IPS-18c (cell line): ENCODE data around the gene CLK3.
"Not testable (repeated sequence)": the region's sequence is repeated elsewhere in the genome, so short reads cannot be mapped to it uniquely, and the experiment has no call there.

ENCODE experiments used
- H3K4me3 ChIP-seq: 2 replicates; pipeline ENCODE4 v1.7.0; 2013; ENCODE audit warnings: low read depth, mild to moderate bottlenecking, low read length, moderate library complexity; ENCODE audit not compliant: insufficient read depth
- H3K9me3 ChIP-seq: one replicate; pipeline ENCODE4 v1.6.1; 2013; ENCODE audit warnings: mild to moderate bottlenecking, low read length, moderate library complexity; ENCODE audit not compliant: control insufficient read depth, insufficient read depth

The CLK3 gene

GRCh38 chr15:74653426-74654102 is 37.9 kb downstream of the CLK3 start:
- no peaks in the 10 kb centered on the region for H3K9me3 ChIP-seq
- no peak overlapping the region for H3K4me3 ChIP-seq

DNA sequence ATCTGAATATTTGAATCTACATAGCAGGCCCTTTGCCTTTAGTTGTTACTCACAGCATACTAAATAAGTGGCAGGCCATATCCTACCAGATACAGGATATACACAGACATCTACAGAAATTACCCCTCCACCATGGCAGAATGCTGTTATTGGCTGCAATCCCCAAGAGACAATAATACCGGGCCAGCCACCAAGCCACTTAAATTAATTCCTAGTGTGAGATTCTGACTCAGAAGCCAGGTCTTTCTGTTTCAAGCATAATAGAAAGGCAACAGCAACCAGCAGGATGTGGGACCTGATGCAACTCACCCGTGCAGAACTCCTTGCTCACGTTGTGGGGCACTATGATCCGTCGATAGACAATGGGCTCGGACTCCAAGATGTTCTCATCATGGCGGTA is 39.8 kb downstream of the CLK3 start:
- Histone ChIP-seq H3K9me3 (no peaks in the 10 kb centered on the region), H3K4me3 (no peak overlapping the region)

DNA sequence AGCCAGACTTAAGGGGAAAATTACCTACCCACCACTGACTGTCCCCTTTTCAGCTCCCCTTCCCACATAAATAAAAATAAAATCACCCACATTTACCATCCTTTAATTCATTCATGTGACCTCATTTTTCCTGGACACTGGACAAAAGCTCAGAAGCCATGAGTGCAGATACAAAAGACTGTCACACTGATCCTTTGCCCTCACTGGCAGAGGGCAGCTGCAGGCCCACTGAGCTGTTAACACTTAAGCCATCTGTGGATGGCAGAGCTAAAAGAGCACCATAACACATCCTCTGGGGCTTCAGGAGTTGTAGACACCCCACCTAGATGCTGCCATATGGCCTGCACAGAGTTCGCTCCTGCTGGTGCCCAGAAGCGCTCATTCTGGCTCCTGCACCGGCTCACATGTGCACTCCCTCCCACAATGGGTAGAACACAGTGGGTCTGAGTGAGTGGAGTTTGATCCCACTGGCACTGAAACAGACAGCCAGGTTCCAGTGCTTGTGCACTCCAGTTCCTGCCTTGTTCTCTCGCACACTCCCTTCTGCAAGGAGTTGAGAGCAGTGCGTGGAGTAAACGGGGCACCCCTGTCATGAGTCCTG is 41.4 kb downstream of the CLK3 start:
- H3K9me3 ChIP-seq = no peaks in the 10 kb centered on the region

DNA sequence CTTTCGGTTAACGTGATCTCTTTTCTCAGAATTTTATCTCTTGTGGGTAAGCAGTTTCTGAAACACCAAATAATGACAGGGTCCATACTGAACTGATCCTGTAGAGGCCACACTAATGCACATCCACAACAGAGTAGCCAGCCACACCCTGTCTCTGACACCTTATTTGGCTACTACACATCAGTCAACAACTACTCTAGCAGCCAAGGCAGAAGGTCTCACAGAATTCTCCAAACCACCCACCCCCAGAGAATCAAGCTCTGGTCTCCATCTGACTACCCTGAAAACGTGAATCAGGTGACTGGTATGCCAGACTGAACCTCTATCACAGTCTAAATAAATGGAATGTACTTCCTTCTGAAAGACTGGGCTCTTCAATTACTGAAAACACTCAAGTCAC is 42.2 kb downstream of the CLK3 start:
- no peak overlapping the region for H3K4me3 ChIP-seq

More for the DNA sequence above, 41.4 kb downstream of the CLK3 start:
- H3K4me3 ChIP-seq = no peak overlapping the region

DNA sequence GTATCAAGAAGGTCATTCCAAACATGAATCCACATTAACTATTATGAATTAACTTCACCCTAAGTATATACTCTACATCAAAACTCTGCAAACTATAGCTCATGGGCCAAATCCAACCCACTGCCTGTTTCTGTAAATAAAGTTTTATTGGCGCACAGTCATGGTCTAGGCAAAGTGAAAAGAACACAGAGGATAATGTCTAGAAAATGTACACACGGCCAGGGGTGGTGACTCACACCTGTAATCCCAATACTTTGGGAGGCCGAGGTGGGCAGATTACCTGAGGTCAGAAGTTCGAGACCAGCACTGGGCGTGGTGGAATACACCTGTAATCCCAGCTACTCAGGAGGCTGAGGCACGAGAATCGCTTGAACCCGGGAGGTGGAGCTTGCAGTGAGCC is 45.6 kb downstream of the CLK3 start:
- not testable (repeated sequence) for H3K4me3 ChIP-seq, H3K9me3 ChIP-seq

More for the DNA sequence above, 42.2 kb downstream of the CLK3 start:
- no peaks in the 10 kb centered on the region for H3K9me3 ChIP-seq

DNA sequence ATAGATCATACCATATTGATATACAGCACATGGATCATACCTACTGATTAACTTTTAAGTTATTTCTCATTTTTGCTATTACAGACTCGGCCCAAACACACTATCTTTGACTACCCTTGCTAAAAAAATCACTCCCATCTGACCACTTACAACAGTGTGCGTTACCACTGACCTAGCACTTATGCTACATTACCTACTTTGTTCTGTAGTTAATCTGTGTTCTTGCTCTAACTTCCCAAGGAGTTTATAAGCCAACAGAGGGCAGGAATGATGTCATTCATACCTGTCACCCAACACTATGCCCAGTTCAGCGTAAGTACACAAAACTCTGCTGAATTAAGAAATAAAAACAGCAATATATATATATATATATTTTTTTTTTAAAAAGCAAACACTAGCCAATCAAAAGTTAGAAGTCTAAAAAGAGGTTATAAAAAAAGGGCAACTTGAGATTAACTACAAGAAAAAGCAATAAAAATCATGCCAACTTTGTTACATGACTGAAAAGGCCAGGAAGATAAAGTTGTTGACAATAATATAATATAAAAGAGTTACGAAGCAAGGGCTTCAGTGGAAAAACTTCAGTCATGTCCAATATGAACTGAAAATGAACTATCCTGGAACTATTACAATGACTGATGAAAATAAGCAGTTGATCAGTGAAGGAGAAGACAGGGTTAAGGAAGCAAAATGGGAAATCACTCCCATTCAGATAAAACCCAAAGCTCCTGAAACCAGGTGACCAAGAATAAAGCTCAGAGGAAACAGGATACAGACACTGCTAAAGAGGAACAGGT is 46.6 kb downstream of the CLK3 start:
- Histone ChIP-seq H3K9me3 (no peaks in the 10 kb centered on the region), H3K4me3 (no peak overlapping the region)

GRCh38 chr15:74663303-74664027 is 47.8 kb downstream of the CLK3 start:
- H3K4me3 ChIP-seq = no peak overlapping the region
- no peaks in the 10 kb centered on the region for H3K9me3 ChIP-seq

GRCh38 chr15:74664028-74664616 is 48.5 kb downstream of the CLK3 start:
- no peaks in the 10 kb centered on the region for H3K9me3 ChIP-seq
- H3K4me3 ChIP-seq = no peak overlapping the region

DNA sequence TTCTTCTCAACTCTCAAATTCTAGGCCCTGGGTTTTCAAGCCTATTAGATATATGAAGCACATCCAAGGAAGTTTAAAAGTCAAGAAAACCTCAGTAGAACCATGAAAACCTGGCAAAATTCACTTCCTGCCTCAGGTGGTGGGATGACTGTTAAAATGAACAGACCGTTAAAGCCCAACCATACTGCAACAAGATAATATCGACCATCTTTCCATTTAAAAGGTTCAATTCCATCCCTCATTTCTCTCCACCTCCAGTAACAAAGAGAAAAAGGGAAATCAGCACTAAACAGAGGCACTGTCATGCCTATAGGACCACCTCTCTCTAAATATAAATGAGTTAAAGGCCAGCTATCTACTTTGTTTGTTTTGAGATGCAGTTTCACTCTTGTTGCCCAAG is 49.0 kb downstream of the CLK3 start:
- Histone ChIP-seq H3K4me3 (no peak overlapping the region), H3K9me3 (peaks cover 2% of the 10 kb centered on the region)

DNA sequence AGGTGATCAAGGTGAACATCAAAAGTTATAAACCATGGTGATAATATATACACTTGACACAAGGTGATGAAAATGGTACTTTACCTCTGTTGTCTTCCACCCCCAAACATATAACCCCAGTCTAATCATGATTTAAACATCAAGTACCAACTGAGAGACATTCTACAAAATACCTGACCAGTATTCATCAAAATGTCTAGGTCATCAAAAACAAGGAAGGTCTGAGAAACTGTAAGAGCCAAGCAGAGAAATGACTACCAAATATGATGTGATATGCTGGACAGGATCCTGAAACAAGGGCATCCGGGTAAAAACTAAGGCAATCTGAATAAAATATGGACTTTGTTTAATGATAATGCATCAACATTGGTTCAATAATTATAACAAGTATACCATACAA is 52.3 kb downstream of the CLK3 start:
- H3K4me3 ChIP-seq = no peak overlapping the region
- peaks cover 2% of the 10 kb centered on the region for H3K9me3 ChIP-seq

GRCh38 chr15:74669627-74670026 is 54.0 kb downstream of the CLK3 start:
- Histone ChIP-seq H3K9me3 (peaks cover 2% of the 10 kb centered on the region), H3K4me3 (no peak overlapping the region)

- H3K4me3 ChIP-seq = no peak overlapping the region
- H3K9me3 ChIP-seq = peaks cover 2% of the 10 kb centered on the region
Observed at GRCh38 chr15:74674161-74674560, 58.5 kb downstream of the CLK3 start.

GRCh38 chr15:74676801-74677200 is 61.2 kb downstream of the CLK3 start:
- Histone ChIP-seq H3K9me3 (no peaks in the 10 kb centered on the region), H3K4me3 (no peak overlapping the region)
